Measurements from ENCODE around the gene CKAP2L. TPM values are rescaled to one million over a fixed set of nuclear protein-coding genes. Genes with fewer than 3 reads are reported as not detected.

CKAP2L gene
- polyA plus RNA-seq, 1 experiment = 4.4 TPM

- no peak for TF ChIP-seq CTCF (IDR thresholded peaks at IDR 0.05; ENCODE audit: low read depth, low read length)
- H3K4me3 ChIP-seq (ENCODE audit: low read depth, low read length) = no peak overlapping the region
- POLR2A ChIA-PET = no interaction called here
- no peak for DNase-seq (ENCODE audit: low read depth, low spot score)
- H3K9me3 ChIP-seq (ENCODE audit: control insufficient read depth, insufficient read depth, low read length) = no peaks in the 10 kb centered on the region
- H3K27me3 ChIP-seq (ENCODE audit: control insufficient read depth, insufficient read depth, low read length) = no peaks in the 10 kb centered on the region
- no peak overlapping the region for H3K27ac ChIP-seq (ENCODE audit: low read depth, low read length)
- CTCF ChIA-PET = interaction anchor here (0.8 to 1.4 kb wide), 4 partner anchors 15 to 226 kb away, joined by 3 to 9 read pairs (median 6); no protein-coding TSS in a partner anchor
Measured at GRCh38 chr2:112733456-112733855, 31.0 kb downstream of the CKAP2L start.

DNA sequence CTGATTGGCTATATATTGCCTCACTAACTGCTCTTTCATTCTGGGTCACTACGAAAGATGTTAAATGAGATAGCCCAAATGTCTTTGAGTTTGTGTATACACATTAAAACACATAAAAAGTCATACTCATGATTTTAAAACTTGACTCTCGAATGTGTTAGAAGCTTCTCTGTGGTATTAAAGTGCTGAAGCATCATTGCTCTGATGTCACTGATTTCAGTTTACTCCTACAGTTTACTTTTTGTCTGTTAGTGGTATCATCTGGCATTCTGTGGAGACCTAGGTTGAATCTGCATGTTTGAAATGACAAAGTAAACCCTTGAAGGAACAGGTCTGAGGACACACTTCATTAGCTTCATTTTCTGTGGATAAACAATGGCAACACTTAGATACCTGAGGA is 32.9 kb downstream of the CKAP2L start:
- DNase-seq (ENCODE audit: low read depth, low spot score) = no peak
- Histone ChIP-seq H3K27me3 (ENCODE audit: control insufficient read depth, insufficient read depth, low read length) (no peaks in the 10 kb centered on the region), H3K4me3 (ENCODE audit: low read depth, low read length) (no peak overlapping the region), H3K27ac (ENCODE audit: low read depth, low read length) (no peak overlapping the region), H3K9me3 (ENCODE audit: control insufficient read depth, insufficient read depth, low read length) (no peaks in the 10 kb centered on the region)
- ChIA-PET CTCF (interaction anchor here (0.6 to 9.8 kb wide), 5 partner anchors 18 to 848 kb away, joined by 3 to 225 read pairs (median 5); no protein-coding TSS in a partner anchor), POLR2A (interaction anchor here (0.7 kb wide), 1 partner anchor 573 kb away, joined by 6 read pairs; no protein-coding TSS in a partner anchor)
- TF ChIP-seq CTCF (IDR thresholded peaks at IDR 0.05; ENCODE audit: low read depth, low read length) = no peak

- no peak overlapping the region for H3K27ac ChIP-seq (ENCODE audit: low read depth, low read length)
- ChIA-PET CTCF (interaction anchor here (1.6 to 9.8 kb wide), 4 partner anchors 19 to 228 kb away, joined by 5 to 225 read pairs (median 32); no protein-coding TSS in a partner anchor), POLR2A (interaction anchor here (0.6 kb wide), 1 partner anchor 132 kb away, joined by 5 read pairs; no protein-coding TSS in a partner anchor)
- no peaks in the 10 kb centered on the region for H3K27me3 ChIP-seq (ENCODE audit: control insufficient read depth, insufficient read depth, low read length)
- TF ChIP-seq CTCF (IDR thresholded peaks at IDR 0.05; ENCODE audit: low read depth, low read length) = no peak
- no peak for DNase-seq (ENCODE audit: low read depth, low spot score)
- H3K9me3 ChIP-seq (ENCODE audit: control insufficient read depth, insufficient read depth, low read length) = no peaks in the 10 kb centered on the region
- H3K4me3 ChIP-seq (ENCODE audit: low read depth, low read length) = no peak overlapping the region
Measured at GRCh38 chr2:112730791-112731190, 33.6 kb downstream of the CKAP2L start.

- Histone ChIP-seq H3K4me3 (ENCODE audit: low read depth, low read length) (no peak overlapping the region), H3K27me3 (ENCODE audit: control insufficient read depth, insufficient read depth, low read length) (no peaks in the 10 kb centered on the region), H3K9me3 (ENCODE audit: control insufficient read depth, insufficient read depth, low read length) (no peaks in the 10 kb centered on the region), H3K27ac (ENCODE audit: low read depth, low read length) (no peak overlapping the region)
- CTCF ChIA-PET = interaction anchor here (1.6 to 9.8 kb wide), 4 partner anchors 19 to 229 kb away, joined by 5 to 225 read pairs (median 32); no protein-coding TSS in a partner anchor
- POLR2A ChIA-PET = no interaction called here
- no peak for TF ChIP-seq CTCF (IDR thresholded peaks at IDR 0.05; ENCODE audit: low read depth, low read length)
- DNase-seq (ENCODE audit: low read depth, low spot score) = no peak
Measured at GRCh38 chr2:112730216-112730615, 34.2 kb downstream of the CKAP2L start.

DNA sequence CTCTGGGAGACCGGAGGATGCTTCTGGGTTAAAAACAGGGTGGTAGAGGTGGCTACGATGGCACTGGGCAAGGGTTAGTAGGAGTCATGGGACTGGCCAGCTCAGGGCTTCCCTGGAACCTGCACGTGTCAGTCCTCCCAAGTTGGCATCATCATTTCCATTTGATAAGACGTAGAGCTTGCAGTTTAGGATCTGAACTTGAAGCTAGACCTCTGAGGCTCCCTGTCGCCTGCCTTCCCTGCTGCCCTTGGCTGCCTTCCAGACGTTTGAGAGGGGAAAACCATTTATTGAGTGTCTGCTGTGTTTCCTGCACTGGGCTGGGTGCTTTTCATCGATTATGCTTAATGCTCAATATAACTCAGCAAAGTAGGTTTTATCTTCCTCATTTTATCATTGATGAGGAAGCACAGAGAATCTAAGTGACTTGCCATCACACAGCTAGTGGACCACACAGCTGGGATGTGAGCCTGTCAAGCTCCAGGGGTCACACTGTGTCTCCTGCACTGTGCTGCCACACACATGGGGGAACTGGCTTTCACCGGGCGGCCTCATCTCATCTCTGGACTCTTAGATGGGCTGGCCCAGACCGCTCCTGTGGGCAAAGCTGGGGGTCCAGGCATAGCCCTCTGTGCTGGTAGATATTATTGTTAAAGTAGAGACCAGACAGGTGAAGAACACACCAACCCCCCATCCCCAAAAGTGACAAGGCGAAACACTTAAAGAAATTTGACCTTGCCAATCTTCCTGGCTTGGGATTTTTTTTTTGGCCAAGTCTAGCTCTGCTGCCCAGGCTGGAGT is 35.8 kb downstream of the CKAP2L start:
- TF ChIP-seq CTCF (IDR thresholded peaks at IDR 0.05; ENCODE audit: low read depth, low read length) = no peak
- POLR2A ChIA-PET = no interaction called here
- Histone ChIP-seq H3K4me3 (ENCODE audit: low read depth, low read length) (no peak overlapping the region), H3K27ac (ENCODE audit: low read depth, low read length) (no peak overlapping the region), H3K27me3 (ENCODE audit: control insufficient read depth, insufficient read depth, low read length) (no peaks in the 10 kb centered on the region), H3K9me3 (ENCODE audit: control insufficient read depth, insufficient read depth, low read length) (no peaks in the 10 kb centered on the region)
- CTCF ChIA-PET = interaction anchor here (0.6 to 9.8 kb wide), 11 partner anchors 14 to 213 kb away, joined by 3 to 225 read pairs (median 11); no protein-coding TSS in a partner anchor
- no peak for DNase-seq (ENCODE audit: low read depth, low spot score)
